Measurements from ENCODE around the gene FARP2. TPM values are rescaled to one million over a fixed set of nuclear protein-coding genes. Genes with fewer than 3 reads are reported as not detected.

FARP2 gene
- total and polyA plus RNA-seq, 10 of the 15 experiments (the other 5 are each of a cell fraction or from before 2014, with no cell fraction given), result 5.5 to 67.5 (median 36.8) TPM

DNA sequence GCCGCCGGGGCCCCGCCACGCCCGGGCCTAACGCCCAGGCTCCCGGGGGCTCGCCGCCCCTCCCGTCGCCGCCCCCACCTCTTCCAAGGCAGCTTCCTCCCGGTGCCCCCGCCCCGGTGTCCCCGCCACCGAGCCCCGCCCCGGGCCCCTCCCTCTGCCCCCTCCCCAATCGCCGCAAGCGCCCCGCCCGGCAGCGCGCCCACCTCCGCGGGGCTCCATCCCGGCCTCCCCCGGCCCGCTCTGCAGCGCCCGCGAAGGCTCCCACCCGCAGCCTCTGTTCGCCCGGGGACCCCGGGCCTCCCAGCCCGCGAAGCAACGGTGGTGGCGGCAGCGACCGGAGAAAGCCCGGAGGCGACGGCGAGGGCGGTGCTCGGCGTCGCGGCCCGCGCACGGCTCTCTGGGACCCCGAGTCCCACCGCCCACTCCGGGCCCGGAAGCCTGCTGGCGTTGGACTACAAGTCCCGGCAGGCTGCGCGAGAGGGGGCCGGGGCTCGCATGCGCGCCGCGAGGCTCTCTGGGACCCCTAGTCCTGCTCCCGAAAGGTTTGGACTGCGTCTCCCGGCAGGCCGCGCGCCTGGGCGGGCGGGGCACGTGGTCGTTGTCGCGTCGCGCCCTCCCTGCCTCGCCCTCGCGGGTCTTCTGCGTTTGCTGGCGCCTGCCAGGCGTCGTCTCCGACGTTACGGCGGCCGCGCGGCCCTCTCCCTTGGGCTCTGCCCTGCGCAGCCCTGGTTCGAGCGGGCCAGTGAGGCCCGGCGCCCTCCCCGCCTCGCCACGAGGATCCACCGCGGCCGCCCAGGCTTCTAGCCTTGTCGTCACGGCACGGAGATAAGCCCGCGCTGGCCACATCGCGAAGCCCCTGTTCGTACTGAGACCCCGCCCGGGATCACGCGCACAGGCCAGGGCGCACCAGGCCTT lies 152.4 kb downstream of the FARP2 start, which contains the start of gene STK25 (continued):
- TF ChIP-seq, protein P1, sequence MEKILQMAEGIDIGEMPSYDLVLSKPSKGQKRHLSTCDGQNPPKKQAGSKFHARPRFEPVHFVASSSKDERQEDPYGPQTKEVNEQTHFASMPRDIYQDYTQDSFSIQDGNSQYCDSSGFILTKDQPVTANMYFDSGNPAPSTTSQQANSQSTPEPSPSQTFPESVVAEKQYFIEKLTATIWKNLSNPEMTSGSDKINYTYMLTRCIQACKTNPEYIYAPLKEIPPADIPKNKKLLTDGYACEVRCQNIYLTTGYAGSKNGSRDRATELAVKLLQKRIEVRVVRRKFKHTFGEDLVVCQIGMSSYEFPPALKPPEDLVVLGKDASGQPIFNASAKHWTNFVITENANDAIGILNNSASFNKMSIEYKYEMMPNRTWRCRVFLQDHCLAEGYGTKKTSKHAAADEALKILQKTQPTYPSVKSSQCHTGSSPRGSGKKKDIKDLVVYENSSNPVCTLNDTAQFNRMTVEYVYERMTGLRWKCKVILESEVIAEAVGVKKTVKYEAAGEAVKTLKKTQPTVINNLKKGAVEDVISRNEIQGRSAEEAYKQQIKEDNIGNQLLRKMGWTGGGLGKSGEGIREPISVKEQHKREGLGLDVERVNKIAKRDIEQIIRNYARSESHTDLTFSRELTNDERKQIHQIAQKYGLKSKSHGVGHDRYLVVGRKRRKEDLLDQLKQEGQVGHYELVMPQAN (conservative IDR thresholded peaks at IDR 0.05), result no peak; the same call in 1 of the 2 replicates
- TF ChIP-seq ETV6 (conservative IDR thresholded peaks at IDR 0.05 in 1 of 2, IDR thresholded peaks at IDR 0.05 in 1 of 2; ENCODE audit: borderline replicate concordance in 1 of 2, low read depth in 1 of 2) (no peak), CBX5 (IDR thresholded peaks at IDR 0.05; ENCODE audit: low read depth) (no peak), RFX5 (IDR thresholded peaks at IDR 0.05; ENCODE audit: low read depth, low read length) (no peak), HDGF (IDR thresholded peaks at IDR 0.05) (no peak), POLR2AphosphoS5 (IDR thresholded peaks at IDR 0.05; ENCODE audit: low read length) (peak; percentile 80), ZNF622 (IDR thresholded peaks at IDR 0.05) (no peak), GABPA (IDR thresholded peaks at IDR 0.05; ENCODE audit: low read depth) (no peak), MXI1 (IDR thresholded peaks at IDR 0.05; ENCODE audit: low read depth, low read length) (peak; percentile 35), POU2F2 (IDR thresholded peaks at IDR 0.05; ENCODE audit: borderline replicate concordance, low read depth, low read length) (no peak), ZNF274 (IDR thresholded peaks at IDR 0.05; ENCODE audit: insufficient read depth, insufficient read length) (no peak), NFYB (IDR thresholded peaks at IDR 0.05; ENCODE audit: insufficient read depth, low read depth, low read length) (no peak), SIX5 (IDR thresholded peaks at IDR 0.05; ENCODE audit: low read depth, low read length, severe bottlenecking) (peak; percentile 98), SREBF2 (IDR thresholded peaks at IDR 0.05; ENCODE audit: low read length) (no peak), RUNX3 (IDR thresholded peaks at IDR 0.05; ENCODE audit: low read length) (no peak), SRF (IDR thresholded peaks at IDR 0.05; ENCODE audit: low read depth in 2 of 2, low read length in 2 of 2) (no peak; a peak in 1 of 4 replicates), MTA3 (IDR thresholded peaks at IDR 0.05; ENCODE audit: borderline replicate concordance, low read length) (no peak), TCF7 (IDR thresholded peaks at IDR 0.05; ENCODE audit: borderline replicate concordance) (no peak), NR2C1 (IDR thresholded peaks at IDR 0.05) (peak; percentile 67), MEF2A (IDR thresholded peaks at IDR 0.05; ENCODE audit: insufficient read depth, low read depth, low read length) (no peak)
- TF ChIP-seq, protein P2, sequence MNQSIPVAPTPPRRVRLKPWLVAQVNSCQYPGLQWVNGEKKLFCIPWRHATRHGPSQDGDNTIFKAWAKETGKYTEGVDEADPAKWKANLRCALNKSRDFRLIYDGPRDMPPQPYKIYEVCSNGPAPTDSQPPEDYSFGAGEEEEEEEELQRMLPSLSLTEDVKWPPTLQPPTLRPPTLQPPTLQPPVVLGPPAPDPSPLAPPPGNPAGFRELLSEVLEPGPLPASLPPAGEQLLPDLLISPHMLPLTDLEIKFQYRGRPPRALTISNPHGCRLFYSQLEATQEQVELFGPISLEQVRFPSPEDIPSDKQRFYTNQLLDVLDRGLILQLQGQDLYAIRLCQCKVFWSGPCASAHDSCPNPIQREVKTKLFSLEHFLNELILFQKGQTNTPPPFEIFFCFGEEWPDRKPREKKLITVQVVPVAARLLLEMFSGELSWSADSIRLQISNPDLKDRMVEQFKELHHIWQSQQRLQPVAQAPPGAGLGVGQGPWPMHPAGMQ (IDR thresholded peaks at IDR 0.05; ENCODE audit: borderline replicate concordance), result no peak
- TF ChIP-seq, protein P3, sequence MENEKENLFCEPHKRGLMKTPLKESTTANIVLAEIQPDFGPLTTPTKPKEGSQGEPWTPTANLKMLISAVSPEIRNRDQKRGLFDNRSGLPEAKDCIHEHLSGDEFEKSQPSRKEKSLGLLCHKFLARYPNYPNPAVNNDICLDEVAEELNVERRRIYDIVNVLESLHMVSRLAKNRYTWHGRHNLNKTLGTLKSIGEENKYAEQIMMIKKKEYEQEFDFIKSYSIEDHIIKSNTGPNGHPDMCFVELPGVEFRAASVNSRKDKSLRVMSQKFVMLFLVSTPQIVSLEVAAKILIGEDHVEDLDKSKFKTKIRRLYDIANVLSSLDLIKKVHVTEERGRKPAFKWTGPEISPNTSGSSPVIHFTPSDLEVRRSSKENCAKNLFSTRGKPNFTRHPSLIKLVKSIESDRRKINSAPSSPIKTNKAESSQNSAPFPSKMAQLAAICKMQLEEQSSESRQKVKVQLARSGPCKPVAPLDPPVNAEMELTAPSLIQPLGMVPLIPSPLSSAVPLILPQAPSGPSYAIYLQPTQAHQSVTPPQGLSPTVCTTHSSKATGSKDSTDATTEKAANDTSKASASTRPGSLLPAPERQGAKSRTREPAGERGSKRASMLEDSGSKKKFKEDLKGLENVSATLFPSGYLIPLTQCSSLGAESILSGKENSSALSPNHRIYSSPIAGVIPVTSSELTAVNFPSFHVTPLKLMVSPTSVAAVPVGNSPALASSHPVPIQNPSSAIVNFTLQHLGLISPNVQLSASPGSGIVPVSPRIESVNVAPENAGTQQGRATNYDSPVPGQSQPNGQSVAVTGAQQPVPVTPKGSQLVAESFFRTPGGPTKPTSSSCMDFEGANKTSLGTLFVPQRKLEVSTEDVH (IDR thresholded peaks at IDR 0.05; ENCODE audit: low read depth, partially characterized antibody), result no peak
- TF ChIP-seq, protein P4, sequence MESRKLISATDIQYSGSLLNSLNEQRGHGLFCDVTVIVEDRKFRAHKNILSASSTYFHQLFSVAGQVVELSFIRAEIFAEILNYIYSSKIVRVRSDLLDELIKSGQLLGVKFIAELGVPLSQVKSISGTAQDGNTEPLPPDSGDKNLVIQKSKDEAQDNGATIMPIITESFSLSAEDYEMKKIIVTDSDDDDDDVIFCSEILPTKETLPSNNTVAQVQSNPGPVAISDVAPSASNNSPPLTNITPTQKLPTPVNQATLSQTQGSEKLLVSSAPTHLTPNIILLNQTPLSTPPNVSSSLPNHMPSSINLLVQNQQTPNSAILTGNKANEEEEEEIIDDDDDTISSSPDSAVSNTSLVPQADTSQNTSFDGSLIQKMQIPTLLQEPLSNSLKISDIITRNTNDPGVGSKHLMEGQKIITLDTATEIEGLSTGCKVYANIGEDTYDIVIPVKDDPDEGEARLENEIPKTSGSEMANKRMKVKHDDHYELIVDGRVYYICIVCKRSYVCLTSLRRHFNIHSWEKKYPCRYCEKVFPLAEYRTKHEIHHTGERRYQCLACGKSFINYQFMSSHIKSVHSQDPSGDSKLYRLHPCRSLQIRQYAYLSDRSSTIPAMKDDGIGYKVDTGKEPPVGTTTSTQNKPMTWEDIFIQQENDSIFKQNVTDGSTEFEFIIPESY (IDR thresholded peaks at IDR 0.05), result no peak

Data from GM12878 (cell line).